H1 (cell line): ENCODE results near the gene MPEG1. TPM values are rescaled to one million over a fixed set of nuclear protein-coding genes. Genes with fewer than 3 reads are reported as not detected.

Experiments used
- CTCF ChIA-PET: fragments of 300-600 bp; sonication (Branson Sonifier 250); formaldehyde crosslinking; loops from one replicate; lab custom pipeline; 2021; ENCODE audit not compliant: partially characterized antibody; lab: Charles Lee
- POLR2A ChIA-PET: fragments of 300-600 bp; sonication (Branson Sonifier 250); formaldehyde crosslinking; loops from one replicate; lab custom pipeline; 2021; ENCODE audit warnings: inconsistent platforms; ENCODE audit not compliant: partially characterized antibody; lab: Charles Lee
- DNase-seq, 2 experiments: peaks; one replicate each; pipeline versions ENCODE4 v3.0.0 to v3.0.0-alpha.2; 2010 to 2022; ENCODE audit warnings: low spot score in 2 of 2, low read depth in 1 of 2, mixed read lengths in 1 of 2
- FAIRE-seq: peaks from 2 replicates; lab custom pipeline; 2011; peaks lifted over from hg19 to GRCh38; lab: Jason Lieb, UNC
- H2AFZ ChIP-seq: 2 replicates; pipeline ENCODE4 v1.8.1; 2012; ENCODE audit warnings: low read length, inconsistent platforms
- H2AK5ac ChIP-seq: 2 replicates; pipeline ENCODE4 v1.6.1; 2013; ENCODE audit warnings: low read depth, low read length
- H2BK120ac ChIP-seq: replicated peaks from 2 replicates; pipeline ENCODE3; 2013; ENCODE audit warnings: low read depth, low read length, inconsistent platforms
- H2BK12ac ChIP-seq: 2 replicates; pipeline ENCODE4 v1.6.1; 2013; ENCODE audit warnings: low read depth, low read length
- H2BK15ac ChIP-seq: 2 replicates; pipeline ENCODE4 v1.6.1; 2013; ENCODE audit warnings: low read length
- H2BK20ac ChIP-seq: 2 replicates; pipeline ENCODE4 v1.6.1; 2013; ENCODE audit warnings: low read length
- H2BK5ac ChIP-seq: 2 replicates; pipeline ENCODE4 v1.6.1; 2013; ENCODE audit warnings: low read depth, low read length
- H3K14ac ChIP-seq: 2 replicates; pipeline ENCODE4 v1.6.1; 2013; ENCODE audit warnings: inconsistent platforms; ENCODE audit not compliant: insufficient read length
- H3K18ac ChIP-seq: 2 replicates; pipeline ENCODE4 v1.6.1; 2013; ENCODE audit warnings: low read length; ENCODE audit errors: extremely low read depth
- H3K23ac ChIP-seq: 2 replicates; pipeline ENCODE4 v1.6.1; 2013; ENCODE audit warnings: inconsistent platforms; ENCODE audit not compliant: insufficient read length
- H3K23me2 ChIP-seq: 2 replicates; pipeline ENCODE4 v1.6.1; 2013; ENCODE audit warnings: low read depth, low read length
- H3K27ac ChIP-seq: 2 replicates; pipeline ENCODE4 v1.6.1; 2011; ENCODE audit warnings: low read depth, low read length, inconsistent platforms
- H3K27me3 ChIP-seq, 4 experiments: replicated peaks in 1 of 4; 1 replicate in 1 of 4; 2 replicates in 3 of 4; pipeline versions ENCODE4 v1.6.1 to v1.8.1; 2011 to 2013; ENCODE audit warnings: low read length in 3 of 4, mild to moderate bottlenecking in 3 of 4, inconsistent platforms in 2 of 4, mixed read lengths in 2 of 4, moderate library complexity in 1 of 4; ENCODE audit not compliant: control insufficient read depth in 3 of 4, insufficient read depth in 3 of 4; ENCODE audit errors: extremely low read depth in 1 of 4
- H3K36me3 ChIP-seq, 4 experiments: 2 replicates each; pipeline versions ENCODE4 v1.6.1 to v1.8.1; 2011 to 2013; ENCODE audit warnings: mild to moderate bottlenecking in 4 of 4, low read length in 3 of 4, moderate library complexity in 2 of 4, control low read depth in 1 of 4, inconsistent platforms in 1 of 4; ENCODE audit not compliant: insufficient read depth in 4 of 4, control insufficient read depth in 2 of 4
- H3K4ac ChIP-seq: replicated peaks from 2 replicates; pipeline ENCODE3; 2013; ENCODE audit warnings: low read length, low read depth, mixed read lengths, inconsistent platforms; ENCODE audit not compliant: insufficient read length
- H3K4me1 ChIP-seq, 4 experiments: replicated peaks in 1 of 4; 1 replicate in 1 of 4; 2 replicates in 3 of 4; pipeline versions ENCODE4 v1.6.1 to v1.8.1; 2011 to 2013; ENCODE audit warnings: low read length in 3 of 4, inconsistent platforms in 2 of 4, mixed read lengths in 1 of 4; ENCODE audit not compliant: insufficient read depth in 4 of 4, control insufficient read depth in 3 of 4
- H3K4me2 ChIP-seq, 2 experiments: 2 replicates each; pipeline versions ENCODE4 v1.6.1 to v1.8.1; 2011 to 2013; ENCODE audit warnings: low read depth in 2 of 2, low read length in 2 of 2, control low read depth in 1 of 2, inconsistent platforms in 1 of 2, mild to moderate bottlenecking in 1 of 2; ENCODE audit not compliant: insufficient read depth in 1 of 2
- H3K4me3 ChIP-seq, 4 experiments: fragments of 200-600, 300-600 bp in 1 of 4; sonication (generic), shearing (Covaris generic), sonication (Bioruptor Twin) in 1 of 4; 2 replicates each; pipeline versions ENCODE4 v1.5.1 to v1.8.1; 2011 to 2016; ENCODE audit warnings: low read length in 4 of 4, low read depth in 3 of 4, control low read depth in 2 of 4, inconsistent platforms in 2 of 4, mild to moderate bottlenecking in 2 of 4, mixed read lengths in 1 of 4, moderate library complexity in 1 of 4; ENCODE audit not compliant: insufficient read depth in 2 of 4; ENCODE audit errors: extremely low read depth in 1 of 4
- H3K56ac ChIP-seq: replicated peaks from 2 replicates; pipeline ENCODE3; 2013; ENCODE audit warnings: low read depth, mild to moderate bottlenecking, mixed read lengths, low read length, inconsistent platforms; ENCODE audit not compliant: insufficient read length
- H3K79me1 ChIP-seq: 2 replicates; pipeline ENCODE4 v1.6.1; 2013; ENCODE audit warnings: low read depth, low read length, control low read depth
- H3K79me2 ChIP-seq, 2 experiments: 2 replicates each; pipeline versions ENCODE4 v1.6.1 to v1.8.1; 2012 to 2013; ENCODE audit warnings: low read length in 2 of 2, mild to moderate bottlenecking in 2 of 2, inconsistent platforms in 1 of 2; ENCODE audit not compliant: insufficient read depth in 2 of 2, control insufficient read depth in 1 of 2
- H3K9ac ChIP-seq, 4 experiments: replicated peaks in 1 of 4; 1 replicate in 1 of 4; 2 replicates in 3 of 4; pipeline versions ENCODE4 v1.6.1 to v1.8.1; 2011 to 2013; ENCODE audit warnings: low read depth in 3 of 4, low read length in 3 of 4, control low read depth in 2 of 4, mild to moderate bottlenecking in 2 of 4, moderate library complexity in 2 of 4, inconsistent platforms in 1 of 4; ENCODE audit errors: extremely low read depth in 1 of 4
- H3K9me3 ChIP-seq, 2 experiments: 2 replicates each; pipeline versions ENCODE4 v1.6.1 to v1.8.1; 2012 to 2013; ENCODE audit warnings: mild to moderate bottlenecking in 2 of 2, moderate library complexity in 2 of 2, control low read depth in 1 of 2, inconsistent platforms in 1 of 2, low read depth in 1 of 2, low read length in 1 of 2, mixed read lengths in 1 of 2; ENCODE audit not compliant: insufficient read depth in 2 of 2
- H4K20me1 ChIP-seq, 2 experiments: replicated peaks in 1 of 2; 2 replicates each; pipeline versions ENCODE3 to v1.8.1; 2011 to 2013; ENCODE audit warnings: inconsistent platforms in 2 of 2, low read length in 2 of 2, mild to moderate bottlenecking in 1 of 2; ENCODE audit not compliant: insufficient read depth in 2 of 2, control insufficient read depth in 1 of 2
- H4K5ac ChIP-seq: 2 replicates; pipeline ENCODE4 v1.6.1; 2013; ENCODE audit warnings: low read length, low read depth, mixed read lengths, inconsistent platforms; ENCODE audit not compliant: insufficient read length
- H4K8ac ChIP-seq: 2 replicates; pipeline ENCODE4 v1.8.0; 2013; ENCODE audit warnings: mild to moderate bottlenecking, moderate library complexity, low read length, inconsistent platforms; ENCODE audit not compliant: insufficient read depth; ENCODE audit errors: extremely low read depth
- H4K91ac ChIP-seq: replicated peaks from 2 replicates; pipeline ENCODE3; 2013; ENCODE audit warnings: low read length, mixed read lengths, inconsistent platforms; ENCODE audit not compliant: insufficient read length
- CBX8 ChIP-seq: fragments of 300-800, 300-1000 bp; sonication (generic); IDR thresholded peaks from 2 replicates; pipeline ENCODE4 v1.7.1; 2016; ENCODE audit warnings: low read depth, low read length, borderline replicate concordance
- GABPA ChIP-seq: IDR thresholded peaks from 2 replicates; pipeline ENCODE4 v1.6.1; 2011; ENCODE audit warnings: mild to moderate bottlenecking, low read length, moderate library complexity, borderline replicate concordance; ENCODE audit not compliant: insufficient read depth
- GTF2F1 ChIP-seq: IDR thresholded peaks from 2 replicates; pipeline ENCODE4 v1.6.1; 2012; ENCODE audit warnings: low read depth, low read length, improper control_type of control experiment, borderline replicate concordance
- JUND ChIP-seq: IDR thresholded peaks from 2 replicates; pipeline ENCODE4 v1.6.1; 2011; ENCODE audit warnings: mild to moderate bottlenecking, improper control_type of control experiment, low read length
- NANOG ChIP-seq: IDR thresholded peaks from 2 replicates; pipeline ENCODE4 v1.6.1; 2011; ENCODE audit warnings: low read length, low read depth, mild to moderate bottlenecking, inconsistent platforms; ENCODE audit not compliant: insufficient read depth, poor library complexity, severe bottlenecking
- POLR2AphosphoS5 ChIP-seq: IDR thresholded peaks from 2 replicates; pipeline ENCODE4 v1.6.1; 2011; ENCODE audit warnings: low read depth, low read length
- POU5F1 ChIP-seq: IDR thresholded peaks from 2 replicates; pipeline ENCODE4 v1.6.1; 2011; ENCODE audit warnings: low read depth, mild to moderate bottlenecking, low read length, moderate library complexity
- RXRA ChIP-seq: IDR thresholded peaks from 2 replicates; pipeline ENCODE4 v1.6.1; 2011; ENCODE audit warnings: low read depth, mild to moderate bottlenecking, low read length, moderate library complexity; ENCODE audit not compliant: insufficient read depth
- TBP ChIP-seq: IDR thresholded peaks from 2 replicates; pipeline ENCODE4 v1.6.1; 2011; ENCODE audit warnings: low read depth, low read length, improper control_type of control experiment
- TCF12 ChIP-seq: IDR thresholded peaks from 2 replicates; pipeline ENCODE4 v1.6.1; 2011; ENCODE audit warnings: low read depth, mild to moderate bottlenecking, low read length
- TEAD4 ChIP-seq: IDR thresholded peaks from 2 replicates; pipeline ENCODE4 v1.6.1; 2012; ENCODE audit warnings: low read depth, low read length, inconsistent platforms, mixed read lengths
- YY1 ChIP-seq: IDR thresholded peaks from 2 replicates; pipeline ENCODE4 v1.6.1; 2011; ENCODE audit warnings: low read depth, mild to moderate bottlenecking, low read length
- WGBS, 2 experiments: shearing (Covaris generic) in 1 of 2; methylation state at CpG; one replicate each; pipeline versions ENCODE4 v1.1.6 to v1.1.7; 2013 to 2015; ENCODE audit warnings: low lambda C conversion rate in 2 of 2, mixed read lengths in 2 of 2, inconsistent platforms in 1 of 2, low coverage in 1 of 2, missing lambda C conversion rate in 1 of 2; ENCODE audit not compliant: insufficient replicate concordance in 2 of 2, insufficient coverage in 1 of 2, insufficient read length in 1 of 2; ENCODE audit errors: extremely low coverage in 1 of 2, missing lambda C conversion rate in 1 of 2; 5-methylcytosine and 5-hydroxymethylcytosine counted together
- polyA plus RNA-seq, 7 experiments: library from polyadenylated mRNA; depleted of rRNA in 3 of 7; stranded (reverse) in 5 of 7; unstranded in 2 of 7; fragments of >200 nt in 5 of 7; fragments of 200-250 nt in 2 of 7; gene quantifications; 1 replicate in 5 of 7; 2 replicates in 1 of 7; 4 replicates in 1 of 7; pipeline versions ENCODE4 v1.2.1 to v1.2.3, GENCODE V29; 2011 to 2013; ENCODE audit warnings: missing spikeins in 2 of 7, mixed read lengths in 2 of 7
- total RNA-seq: library from RNA; stranded (reverse); fragmentation: NEBNext Ultra II Directional; extraction: Animal tissue kit (Norgen Biotek cat#: 25700); gene quantifications from 2 replicates; pipeline ENCODE4 v1.2.1, GENCODE V29; 2021
- TF ChIP-seq, protein P1 (sequence below): IDR thresholded peaks from 2 replicates; pipeline ENCODE4 v1.6.1; 2012; ENCODE audit warnings: inconsistent platforms

MPEG1 gene
- total and polyA plus RNA-seq, 2 of the 8 experiments (the other 6 are each of a cell fraction or from before 2014, with no cell fraction given): not detected

DNA sequence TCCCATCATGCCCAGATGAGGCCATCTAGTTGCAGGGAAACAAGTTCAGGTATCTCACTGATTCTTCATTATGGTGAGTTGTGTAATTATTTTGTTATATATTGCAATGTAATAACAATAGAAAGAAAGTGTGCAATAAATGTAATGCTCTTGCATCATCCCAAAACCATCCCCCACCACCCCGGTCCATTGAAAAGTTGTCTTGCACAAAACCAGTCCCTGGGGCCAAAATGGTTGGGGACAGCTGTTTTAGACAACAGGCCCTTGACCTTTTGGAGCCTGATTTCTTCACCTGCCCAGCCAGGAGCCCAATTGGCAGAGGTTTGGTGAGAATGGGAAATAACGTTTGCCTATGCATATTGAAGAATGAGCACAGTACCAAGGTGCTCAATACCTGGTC is 15.9 kb downstream of the MPEG1 start:
- Histone ChIP-seq H3K4me1 (no peaks in the 10 kb centered on the region; a peak in 1 of 7 replicates), H2AK5ac (no peak overlapping the region), H4K20me1 (peaks cover 0 to 2% of the 10 kb centered on the region in 2 experiments), H3K4me3 (no peak overlapping the region), H4K5ac (no peak overlapping the region), H3K9ac (no peak overlapping the region), H3K4ac (no peak overlapping the region), H3K56ac (no peak overlapping the region), H2BK120ac (no peak overlapping the region), H2AFZ (no peak overlapping the region), H3K27me3 (no peaks in the 10 kb centered on the region), H3K79me1 (no peaks in the 10 kb centered on the region), H3K27ac (no peak overlapping the region), H3K9me3 (peaks cover 4 to 10% of the 10 kb centered on the region in 2 experiments; a peak in 3 of 4 replicates), H4K91ac (no peak overlapping the region), H3K18ac (no peak overlapping the region), H2BK12ac (no peak overlapping the region), H2BK15ac (no peak overlapping the region), H3K23ac (no peak overlapping the region), H3K36me3 (peaks cover 5 to 56% (median 40%) of the 10 kb centered on the region in 4 experiments; a peak in 7 of 8 replicates), H3K4me2 (no peak overlapping the region), H4K8ac (no peak overlapping the region), H3K14ac (no peak overlapping the region), H2BK20ac (no peak overlapping the region), H3K23me2 (no peaks in the 10 kb centered on the region), H3K79me2 (no peaks in the 10 kb centered on the region), H2BK5ac (no peak overlapping the region)
- POLR2A ChIA-PET: no interaction called here
- no peak for FAIRE-seq
- WGBS, 2 experiments: 92% methylated on average over 2 of the region's 2 CpGs; no CpG with 5 or more reads in 1 of the 2 experiments
- CTCF ChIA-PET: interaction anchor here (3.3 kb wide), 2 partner anchors 10 to 11 kb away, joined by 19 to 27 read pairs; no protein-coding TSS in a partner anchor
- DNase-seq: no peak
- no peak for TF ChIP-seq TCF12
- TF ChIP-seq JUND: no peak
- TF ChIP-seq POU5F1: no peak
- TF ChIP-seq YY1: no peak
- no peak for TF ChIP-seq GABPA
- TF ChIP-seq, protein P1, sequence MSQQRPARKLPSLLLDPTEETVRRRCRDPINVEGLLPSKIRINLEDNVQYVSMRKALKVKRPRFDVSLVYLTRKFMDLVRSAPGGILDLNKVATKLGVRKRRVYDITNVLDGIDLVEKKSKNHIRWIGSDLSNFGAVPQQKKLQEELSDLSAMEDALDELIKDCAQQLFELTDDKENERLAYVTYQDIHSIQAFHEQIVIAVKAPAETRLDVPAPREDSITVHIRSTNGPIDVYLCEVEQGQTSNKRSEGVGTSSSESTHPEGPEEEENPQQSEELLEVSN: no peak
- TF ChIP-seq TEAD4: no peak
- no peak for TF ChIP-seq NANOG
- TF ChIP-seq POLR2AphosphoS5: no peak
- no peak for TF ChIP-seq RXRA
- no peak for TF ChIP-seq TBP
- no peak for TF ChIP-seq GTF2F1
- TF ChIP-seq CBX8: no peak
